ENCODE results near the gene GNA14.

GRCh38 chr9:77455312-77455927 is 192.7 kb downstream of the GNA14 start:
- TF ChIP-seq CTCF (IDR thresholded peaks at IDR 0.05; ENCODE audit: low read depth, low read length) (peak; percentile 71), EZH2phosphoT487 (IDR thresholded peaks at IDR 0.05; ENCODE audit: low read depth) (no peak)
